ENCODE results near the gene SLC9A1. TPM values are rescaled to one million over a fixed set of nuclear protein-coding genes. Genes with fewer than 3 reads are reported as not detected.

Gene SLC9A1
- polyA plus RNA-seq, 1 donor (not counting 4 experiments of a cell fraction or from before 2014, with no cell fraction given) = 12.4 TPM

DNA sequence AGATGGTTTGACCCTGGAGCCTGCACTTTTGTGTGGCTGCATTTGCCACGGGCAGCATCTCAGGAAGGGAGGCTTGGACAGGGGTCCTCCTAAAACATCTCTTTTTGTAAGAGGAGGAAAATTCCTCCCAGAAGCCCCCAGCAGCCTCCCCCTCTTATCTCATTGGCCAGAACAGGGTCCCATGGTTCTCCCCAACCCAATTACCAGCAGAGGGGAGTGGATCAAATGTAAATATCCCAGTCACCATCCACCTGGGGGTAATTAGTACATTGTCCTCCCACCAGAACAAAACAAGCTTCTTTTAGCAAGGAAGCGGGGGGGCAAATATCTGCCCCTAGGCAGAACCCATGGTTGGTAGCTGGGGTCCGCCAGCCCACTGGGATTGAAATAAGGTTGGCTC lies 97.5 kb downstream of the SLC9A1 start:
- Histone ChIP-seq H3K27ac (ENCODE audit: control insufficient read depth, insufficient read depth, low read length) (no peak overlapping the region), H3K9me3 (ENCODE audit: control insufficient read depth, low read depth, low read length) (no peaks in the 10 kb centered on the region), H3K79me2 (ENCODE audit: control insufficient read depth, insufficient read depth, low read length) (no peaks in the 10 kb centered on the region), H2AFZ (ENCODE audit: control insufficient read depth, low read length) (no peak overlapping the region), H3K4me2 (ENCODE audit: control insufficient read depth, extremely low read depth, insufficient read depth, low read depth, low read length) (no peak overlapping the region), H3K4me3 (ENCODE audit: control insufficient read depth in 2 of 3, extremely low read depth in 1 of 3, insufficient read depth in 2 of 3, low read depth in 1 of 3, low read length in 3 of 3) (no peak overlapping the region), H3K27me3 (ENCODE audit: control insufficient read depth, extremely low read depth, insufficient read depth, low read length) (peaks cover 5% of the 10 kb centered on the region), H3K4me1 (ENCODE audit: control insufficient read depth, extremely low read depth, insufficient read depth, low read length) (no peaks in the 10 kb centered on the region), H4K20me1 (ENCODE audit: control insufficient read depth, extremely low read depth, insufficient read depth, low read length) (no peaks in the 10 kb centered on the region), H3K36me3 (ENCODE audit: control insufficient read depth in 2 of 2, extremely low read depth in 1 of 2, insufficient read depth in 2 of 2, low read length in 2 of 2) (no peaks in the 10 kb centered on the region), H3K9ac (ENCODE audit: control insufficient read depth, extremely low read depth, insufficient read depth, low read length) (no peak overlapping the region), H3K9me1 (ENCODE audit: control insufficient read depth, extremely low read depth, insufficient read depth, low read length) (no peaks in the 10 kb centered on the region)
- DNase-seq (ENCODE audit: low read depth, low spot score) = no peak
- TF ChIP-seq EZH2 (IDR thresholded peaks at IDR 0.05; ENCODE audit: low read length) = no peak
- TF ChIP-seq, protein P1, sequence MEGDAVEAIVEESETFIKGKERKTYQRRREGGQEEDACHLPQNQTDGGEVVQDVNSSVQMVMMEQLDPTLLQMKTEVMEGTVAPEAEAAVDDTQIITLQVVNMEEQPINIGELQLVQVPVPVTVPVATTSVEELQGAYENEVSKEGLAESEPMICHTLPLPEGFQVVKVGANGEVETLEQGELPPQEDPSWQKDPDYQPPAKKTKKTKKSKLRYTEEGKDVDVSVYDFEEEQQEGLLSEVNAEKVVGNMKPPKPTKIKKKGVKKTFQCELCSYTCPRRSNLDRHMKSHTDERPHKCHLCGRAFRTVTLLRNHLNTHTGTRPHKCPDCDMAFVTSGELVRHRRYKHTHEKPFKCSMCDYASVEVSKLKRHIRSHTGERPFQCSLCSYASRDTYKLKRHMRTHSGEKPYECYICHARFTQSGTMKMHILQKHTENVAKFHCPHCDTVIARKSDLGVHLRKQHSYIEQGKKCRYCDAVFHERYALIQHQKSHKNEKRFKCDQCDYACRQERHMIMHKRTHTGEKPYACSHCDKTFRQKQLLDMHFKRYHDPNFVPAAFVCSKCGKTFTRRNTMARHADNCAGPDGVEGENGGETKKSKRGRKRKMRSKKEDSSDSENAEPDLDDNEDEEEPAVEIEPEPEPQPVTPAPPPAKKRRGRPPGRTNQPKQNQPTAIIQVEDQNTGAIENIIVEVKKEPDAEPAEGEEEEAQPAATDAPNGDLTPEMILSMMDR (optimal IDR thresholded peaks at IDR 0.05 in 1 of 3, IDR thresholded peaks at IDR 0.05 in 1 of 3, conservative IDR thresholded peaks at IDR 0.05 in 1 of 3; ENCODE audit: extremely low read depth in 1 of 3, insufficient read depth in 2 of 3, low read length in 3 of 3) = no peak
- no peak for FAIRE-seq
- dilution Hi-C loops (cut with MboI; ENCODE audit: extremely low pct_ligation_motif_present, low sequenced_read_pairs) = no loop called here

DNA sequence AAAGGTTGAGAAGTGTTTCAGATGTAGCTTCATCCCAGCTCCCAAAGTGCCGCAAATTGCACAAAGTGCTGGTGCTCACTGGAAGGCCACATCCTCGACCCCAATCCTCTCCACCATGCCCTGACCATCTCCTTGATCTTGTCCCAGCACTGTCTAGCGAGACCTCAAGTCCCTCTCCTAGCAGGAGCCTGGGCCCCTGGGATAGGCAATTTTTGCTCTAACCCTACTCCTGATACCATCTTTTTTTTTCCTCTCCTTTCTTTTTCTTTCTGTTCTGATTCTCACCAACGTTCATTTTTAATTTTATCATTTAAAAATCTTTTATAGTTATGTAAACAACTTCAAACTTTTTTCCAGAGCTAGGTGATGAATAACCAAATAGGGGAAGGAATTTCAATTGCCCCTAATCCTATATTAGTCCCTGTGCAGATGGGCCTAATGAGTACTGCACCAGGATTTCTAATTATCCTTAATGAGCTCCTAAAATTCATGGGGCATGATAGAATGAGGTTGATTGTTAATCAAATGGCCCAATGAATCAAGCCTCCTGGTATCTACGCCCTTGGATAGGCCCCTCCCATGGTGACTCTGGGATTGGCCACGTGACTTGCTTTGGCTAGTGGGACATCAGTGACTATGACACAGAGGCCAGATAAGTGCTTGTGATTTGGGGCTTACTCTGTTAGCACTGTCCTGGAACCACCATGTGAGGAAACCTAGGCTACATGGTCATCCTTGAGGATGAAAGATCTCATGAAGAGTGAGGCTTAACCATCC lies 100.8 kb downstream of the SLC9A1 start:
- no peaks in the 10 kb centered on the region for H3K36me3 ChIP-seq (ENCODE audit: control insufficient read depth in 2 of 2, extremely low read depth in 1 of 2, insufficient read depth in 2 of 2, low read length in 2 of 2)
- H3K9me3 ChIP-seq (ENCODE audit: control insufficient read depth, low read depth, low read length) = no peaks in the 10 kb centered on the region
- H3K27ac ChIP-seq (ENCODE audit: control insufficient read depth, insufficient read depth, low read length) = no peak overlapping the region
- no peaks in the 10 kb centered on the region for H3K9me1 ChIP-seq (ENCODE audit: control insufficient read depth, extremely low read depth, insufficient read depth, low read length)
- TF ChIP-seq EZH2 (IDR thresholded peaks at IDR 0.05; ENCODE audit: low read length) = no peak
- TF ChIP-seq, protein P1 (optimal IDR thresholded peaks at IDR 0.05 in 1 of 3, IDR thresholded peaks at IDR 0.05 in 1 of 3, conservative IDR thresholded peaks at IDR 0.05 in 1 of 3; ENCODE audit: extremely low read depth in 1 of 3, insufficient read depth in 2 of 3, low read length in 3 of 3) = no peak
- no peak overlapping the region for H3K4me2 ChIP-seq (ENCODE audit: control insufficient read depth, extremely low read depth, insufficient read depth, low read depth, low read length)
- no peaks in the 10 kb centered on the region for H3K4me1 ChIP-seq (ENCODE audit: control insufficient read depth, extremely low read depth, insufficient read depth, low read length)
- H3K4me3 ChIP-seq (ENCODE audit: control insufficient read depth in 2 of 3, extremely low read depth in 1 of 3, insufficient read depth in 2 of 3, low read depth in 1 of 3, low read length in 3 of 3) = no peak overlapping the region
- H3K27me3 ChIP-seq (ENCODE audit: control insufficient read depth, extremely low read depth, insufficient read depth, low read length) = peaks cover 5% of the 10 kb centered on the region
- no peak overlapping the region for H2AFZ ChIP-seq (ENCODE audit: control insufficient read depth, low read length)
- dilution Hi-C loops (cut with MboI; ENCODE audit: extremely low pct_ligation_motif_present, low sequenced_read_pairs) = no loop called here
- no peaks in the 10 kb centered on the region for H3K79me2 ChIP-seq (ENCODE audit: control insufficient read depth, insufficient read depth, low read length)
- FAIRE-seq (no peak), DNase-seq (ENCODE audit: low read depth, low spot score) (no peak)
- H4K20me1 ChIP-seq (ENCODE audit: control insufficient read depth, extremely low read depth, insufficient read depth, low read length) = no peaks in the 10 kb centered on the region
- H3K9ac ChIP-seq (ENCODE audit: control insufficient read depth, extremely low read depth, insufficient read depth, low read length) = no peak overlapping the region

Data from keratinocyte (primary cell).